PC-3 (cell line): Measurements from ENCODE around the gene FN1.

Source experiments
- EZH2 ChIP-seq: fragments of 300-600 bp; sonication (generic); IDR thresholded peaks from one replicate; pipeline ENCODE4 v1.6.1; 2017; ENCODE audit warnings: antibody characterized with exemption, mild to moderate bottlenecking, low read length; ENCODE audit not compliant: unreplicated experiment
- TF ChIP-seq, protein P1 (sequence below): fragments of 300-600 bp; sonication (generic); conservative IDR thresholded peaks from 2 replicates; pipeline ENCODE4 v1.5.1; 2017; ENCODE audit warnings: antibody characterized with exemption, low read depth, mild to moderate bottlenecking, low read length

DNA sequence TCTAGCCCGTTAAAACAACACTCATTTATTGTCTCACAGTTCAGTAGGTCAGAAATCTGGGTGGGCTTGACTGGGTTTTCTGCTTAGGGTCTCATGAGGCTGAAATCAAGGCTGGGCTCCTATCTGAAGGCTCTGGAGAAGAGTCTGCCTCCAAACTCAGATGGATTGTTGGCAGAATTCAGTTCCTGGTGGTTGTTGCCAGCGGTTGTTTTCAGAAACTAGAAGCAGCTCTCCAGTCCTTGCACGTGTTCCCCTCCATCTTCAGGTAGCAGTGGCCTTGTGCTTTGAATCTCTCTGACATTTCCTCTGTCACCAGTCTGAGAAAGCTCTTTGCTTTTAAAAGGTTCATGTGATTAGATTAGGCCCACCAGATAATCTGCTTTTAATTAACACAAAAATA, 20.1 kb upstream of the FN1 start:
- TF ChIP-seq, protein P1, sequence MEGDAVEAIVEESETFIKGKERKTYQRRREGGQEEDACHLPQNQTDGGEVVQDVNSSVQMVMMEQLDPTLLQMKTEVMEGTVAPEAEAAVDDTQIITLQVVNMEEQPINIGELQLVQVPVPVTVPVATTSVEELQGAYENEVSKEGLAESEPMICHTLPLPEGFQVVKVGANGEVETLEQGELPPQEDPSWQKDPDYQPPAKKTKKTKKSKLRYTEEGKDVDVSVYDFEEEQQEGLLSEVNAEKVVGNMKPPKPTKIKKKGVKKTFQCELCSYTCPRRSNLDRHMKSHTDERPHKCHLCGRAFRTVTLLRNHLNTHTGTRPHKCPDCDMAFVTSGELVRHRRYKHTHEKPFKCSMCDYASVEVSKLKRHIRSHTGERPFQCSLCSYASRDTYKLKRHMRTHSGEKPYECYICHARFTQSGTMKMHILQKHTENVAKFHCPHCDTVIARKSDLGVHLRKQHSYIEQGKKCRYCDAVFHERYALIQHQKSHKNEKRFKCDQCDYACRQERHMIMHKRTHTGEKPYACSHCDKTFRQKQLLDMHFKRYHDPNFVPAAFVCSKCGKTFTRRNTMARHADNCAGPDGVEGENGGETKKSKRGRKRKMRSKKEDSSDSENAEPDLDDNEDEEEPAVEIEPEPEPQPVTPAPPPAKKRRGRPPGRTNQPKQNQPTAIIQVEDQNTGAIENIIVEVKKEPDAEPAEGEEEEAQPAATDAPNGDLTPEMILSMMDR, result no peak
- no peak for TF ChIP-seq EZH2
